Measurements from ENCODE around the gene LAMB4. TPM values are rescaled to one million over a fixed set of nuclear protein-coding genes. Genes with fewer than 3 reads are reported as not detected.

Gene LAMB4
- total and polyA plus RNA-seq, 2 of the 4 experiments (the other 2 are of a cell fraction) = 0.12 to 0.18 TPM

DNA sequence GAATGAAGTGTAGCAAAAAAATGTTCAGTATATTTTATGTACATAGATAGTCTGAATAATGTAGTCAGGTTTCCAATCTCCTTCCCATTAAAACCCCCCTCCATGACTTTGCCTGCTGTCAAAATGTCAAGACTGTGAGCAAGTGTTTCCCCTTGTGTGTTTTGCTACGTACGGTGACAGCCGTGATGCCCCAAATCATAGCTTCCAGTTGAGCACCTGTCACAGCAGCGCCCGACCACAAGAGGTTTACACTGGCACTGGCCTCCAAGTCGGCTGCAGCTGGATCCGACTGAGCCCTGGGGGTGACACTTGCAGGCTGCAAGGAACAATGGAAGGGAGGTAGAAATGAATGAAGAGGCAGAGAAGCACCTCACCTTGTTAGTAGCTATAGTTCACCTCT is 62.3 kb downstream of the LAMB4 start:
- intact Hi-C loops (cut with micrococcal nuclease) (no loop called here), dilution Hi-C loops (cut with HindIII; ENCODE audit: low sequenced_read_pairs, unreplicated experiment) (no loop called here), in situ Hi-C loops (cut with MboI; ENCODE audit: low sequenced_read_pairs) (no loop called here)
- Histone ChIP-seq H2BK120ac (ENCODE audit: low read depth, low read length) (no peak overlapping the region), H3K27ac (ENCODE audit: insufficient read depth, low read length) (no peak overlapping the region), H3K4ac (ENCODE audit: low read depth, low read length) (no peak overlapping the region), H4K91ac (ENCODE audit: insufficient read depth, low read depth, low read length) (no peak overlapping the region; the same call in 1 of the 2 replicates), H3K4me2 (ENCODE audit: low read depth, low read length) (no peak overlapping the region), H2AK9ac (replicated peaks; ENCODE audit: low read depth, low read length, poor library complexity) (no peak overlapping the region), H2BK5ac (ENCODE audit: low read depth, low read length, poor library complexity, severe bottlenecking) (no peak overlapping the region), H4K20me1 (ENCODE audit: insufficient read depth, low read length) (no peaks in the 10 kb centered on the region), H2BK15ac (ENCODE audit: low read depth, low read length) (no peak overlapping the region), H3K27me3 (ENCODE audit: control insufficient read depth, insufficient read depth, low read length) (no peaks in the 10 kb centered on the region), H3K4me1 (ENCODE audit: control insufficient read depth, insufficient read depth, low read length) (peaks cover 2% of the 10 kb centered on the region; the same call in 1 of the 2 replicates), H4K5ac (ENCODE audit: low read depth, low read length) (no peak overlapping the region), H3K36me3 (ENCODE audit: control insufficient read depth, insufficient read depth, low read length) (no peaks in the 10 kb centered on the region; the same call in 1 of the 2 replicates), H2AFZ (replicated peaks; ENCODE audit: low read length, poor library complexity) (peak overlapping the region; percentile 40), H3K9me3 (ENCODE audit: control insufficient read depth, insufficient read depth, low read length) (no peaks in the 10 kb centered on the region), H3K14ac (replicated peaks; ENCODE audit: low read depth, low read length) (no peak overlapping the region), H3K79me1 (ENCODE audit: low read depth in 1 of 2, low read length in 2 of 2) (no peaks in the 10 kb centered on the region), H3K56ac (ENCODE audit: extremely low read depth, insufficient read depth, low read length) (no peak overlapping the region), H3K23ac (ENCODE audit: low read depth, low read length) (no peak overlapping the region), H3K4me3 (ENCODE audit: insufficient read depth, low read depth, low read length) (no peak overlapping the region), H3K18ac (ENCODE audit: low read depth, low read length) (no peak overlapping the region), H4K8ac (ENCODE audit: low read depth in 2 of 2, low read length in 2 of 2) (no peak overlapping the region), H2AK5ac (ENCODE audit: low read depth, low read length) (no peak overlapping the region), H2BK20ac (ENCODE audit: low read depth, low read length) (no peak overlapping the region), H3K9me1 (ENCODE audit: insufficient read depth, low read length) (peaks cover 4% of the 10 kb centered on the region; the same call in 1 of the 2 replicates), H3K9ac (ENCODE audit: low read depth, low read length) (no peak overlapping the region)
- BruUV-seq (replicated peaks) = no TSS peak
- 100% methylated on average over 3 of the region's 7 CpGs; no CpG with 5 or more reads in 1 of the 2 experiments for WGBS, 2 experiments (ENCODE audit: extremely low coverage in 2 of 2, insufficient read length in 1 of 2)
- ATAC-seq (ENCODE audit: low read depth) = no peak
- POLR2A ChIA-PET (ENCODE audit: unreplicated experiment) = no interaction called here
- CTCF ChIA-PET = no interaction called here
- TF ChIP-seq RCOR1 (IDR thresholded peaks at IDR 0.05; ENCODE audit: insufficient replicate concordance, low read length) (no peak), NFE2L2 (IDR thresholded peaks at IDR 0.05; ENCODE audit: low read depth, low read length) (no peak), MAFK (IDR thresholded peaks at IDR 0.05; ENCODE audit: low read depth, low read length) (no peak), RAD21 (IDR thresholded peaks at IDR 0.05; ENCODE audit: low read length) (no peak), FOS (IDR thresholded peaks at IDR 0.05; ENCODE audit: low read depth, low read length) (no peak)
- TF ChIP-seq, protein P1, sequence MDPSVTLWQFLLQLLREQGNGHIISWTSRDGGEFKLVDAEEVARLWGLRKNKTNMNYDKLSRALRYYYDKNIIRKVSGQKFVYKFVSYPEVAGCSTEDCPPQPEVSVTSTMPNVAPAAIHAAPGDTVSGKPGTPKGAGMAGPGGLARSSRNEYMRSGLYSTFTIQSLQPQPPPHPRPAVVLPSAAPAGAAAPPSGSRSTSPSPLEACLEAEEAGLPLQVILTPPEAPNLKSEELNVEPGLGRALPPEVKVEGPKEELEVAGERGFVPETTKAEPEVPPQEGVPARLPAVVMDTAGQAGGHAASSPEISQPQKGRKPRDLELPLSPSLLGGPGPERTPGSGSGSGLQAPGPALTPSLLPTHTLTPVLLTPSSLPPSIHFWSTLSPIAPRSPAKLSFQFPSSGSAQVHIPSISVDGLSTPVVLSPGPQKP (IDR thresholded peaks at IDR 0.05; ENCODE audit: borderline replicate concordance, low read depth, low read length) = no peak
- TF ChIP-seq, protein P2, sequence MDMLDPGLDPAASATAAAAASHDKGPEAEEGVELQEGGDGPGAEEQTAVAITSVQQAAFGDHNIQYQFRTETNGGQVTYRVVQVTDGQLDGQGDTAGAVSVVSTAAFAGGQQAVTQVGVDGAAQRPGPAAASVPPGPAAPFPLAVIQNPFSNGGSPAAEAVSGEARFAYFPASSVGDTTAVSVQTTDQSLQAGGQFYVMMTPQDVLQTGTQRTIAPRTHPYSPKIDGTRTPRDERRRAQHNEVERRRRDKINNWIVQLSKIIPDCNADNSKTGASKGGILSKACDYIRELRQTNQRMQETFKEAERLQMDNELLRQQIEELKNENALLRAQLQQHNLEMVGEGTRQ (IDR thresholded peaks at IDR 0.05; ENCODE audit: low read depth, low read length) = no peak
- DNase-seq = no peak
